ENCODE measurements around the gene AACS. TPM values are rescaled to one million over a fixed set of nuclear protein-coding genes. Genes with fewer than 3 reads are reported as not detected.

The AACS gene
- polyA plus RNA-seq, 3 donors = 4.7 to 7.9 (median 5.1) TPM

GRCh38 chr12:125114365-125115141 is 49.3 kb downstream of the AACS start:
- H3K9me3 Mint-ChIP-seq = peaks cover 0 to 6% (median 2%) of the 10 kb centered on the region in 7 donors
- H3K9me3 ChIP-seq (replicated peaks in 1 of 2; ENCODE audit: control insufficient read depth in 1 of 2, insufficient read depth in 1 of 2, low read length in 2 of 2) = no peaks in the 10 kb centered on the region
- H3K4me3 Mint-ChIP-seq = no peak overlapping the region
- peak overlapping the region in 1 of 7 donors; percentile 68 for H3K27ac Mint-ChIP-seq
- H3K4me2 ChIP-seq (replicated peaks; ENCODE audit: extremely low read depth, low read length, poor library complexity, severe bottlenecking) = no peak overlapping the region
- H2AFZ ChIP-seq (ENCODE audit: insufficient read depth, low read depth, low read length, poor library complexity, severe bottlenecking) = no peak overlapping the region
- no peak overlapping the region for H3K9ac ChIP-seq (ENCODE audit: insufficient read depth, low read length, poor library complexity, severe bottlenecking)
- intact Hi-C loops (cut with micrococcal nuclease) = no loop called here
- DNase-seq = no peak
- peaks cover 0 to 4% (median 0%) of the 10 kb centered on the region in 3 donors for H3K27me3 Mint-ChIP-seq (ENCODE audit: low read depth in 3 of 3)
- H3K36me3 Mint-ChIP-seq = peaks cover 36 to 51% of the 10 kb centered on the region in 2 donors
- no peak for TF ChIP-seq CTCF (IDR thresholded peaks at IDR 0.05)
- H3K4me3 ChIP-seq (replicated peaks in 1 of 3; ENCODE audit: low read depth in 2 of 3, low read length in 3 of 3) = no peak overlapping the region
- no peaks in the 10 kb centered on the region for H4K20me1 ChIP-seq (ENCODE audit: insufficient read depth, low read length)
- no peaks in the 10 kb centered on the region for H3K4me1 Mint-ChIP-seq
- H3K27ac ChIP-seq (ENCODE audit: low read depth in 1 of 2, low read length in 2 of 2) = no peak overlapping the region
- no peaks in the 10 kb centered on the region for H3K4me1 ChIP-seq (ENCODE audit: control insufficient read depth in 1 of 2, insufficient read depth in 2 of 2, low read length in 2 of 2)
- H3K79me2 ChIP-seq (ENCODE audit: insufficient read depth, low read length) = no peaks in the 10 kb centered on the region
- H3K27me3 ChIP-seq (ENCODE audit: control insufficient read depth in 2 of 2, insufficient read depth in 2 of 2, low read length in 2 of 2) = no peaks in the 10 kb centered on the region
- 98% methylated on average over 29 of the region's 40 CpGs for WGBS (ENCODE audit: insufficient coverage)
- H3K36me3 ChIP-seq (replicated peaks in 1 of 2; ENCODE audit: control insufficient read depth in 1 of 2, insufficient read depth in 2 of 2, low read length in 2 of 2) = peaks cover 2 to 23% of the 10 kb centered on the region in 2 donors

GRCh38 chr12:125120566-125120965 is 55.3 kb downstream of the AACS start:
- Histone ChIP-seq H3K4me3 (replicated peaks in 1 of 3; ENCODE audit: low read depth in 2 of 3, low read length in 3 of 3) (no peak overlapping the region), H3K9me3 (replicated peaks in 1 of 2; ENCODE audit: control insufficient read depth in 1 of 2, insufficient read depth in 1 of 2, low read length in 2 of 2) (no peaks in the 10 kb centered on the region), H3K27me3 (ENCODE audit: control insufficient read depth in 2 of 2, insufficient read depth in 2 of 2, low read length in 2 of 2) (no peaks in the 10 kb centered on the region), H3K4me2 (replicated peaks; ENCODE audit: extremely low read depth, low read length, poor library complexity, severe bottlenecking) (no peak overlapping the region), H3K4me1 (ENCODE audit: control insufficient read depth in 1 of 2, insufficient read depth in 2 of 2, low read length in 2 of 2) (no peaks in the 10 kb centered on the region), H3K36me3 (replicated peaks in 1 of 2; ENCODE audit: control insufficient read depth in 1 of 2, insufficient read depth in 2 of 2, low read length in 2 of 2) (peaks cover 0 to 25% of the 10 kb centered on the region in 2 donors), H3K79me2 (ENCODE audit: insufficient read depth, low read length) (no peaks in the 10 kb centered on the region), H2AFZ (ENCODE audit: insufficient read depth, low read depth, low read length, poor library complexity, severe bottlenecking) (no peak overlapping the region), H3K9ac (ENCODE audit: insufficient read depth, low read length, poor library complexity, severe bottlenecking) (no peak overlapping the region), H3K27ac (ENCODE audit: low read depth in 1 of 2, low read length in 2 of 2) (no peak overlapping the region), H4K20me1 (ENCODE audit: insufficient read depth, low read length) (no peaks in the 10 kb centered on the region)
- no peak for TF ChIP-seq CTCF (IDR thresholded peaks at IDR 0.05)
- intact Hi-C loops (cut with micrococcal nuclease) = no loop called here
- H3K27me3 Mint-ChIP-seq (ENCODE audit: low read depth in 3 of 3) = peaks cover 0 to 3% (median 0%) of the 10 kb centered on the region in 3 donors
- no peak overlapping the region for H3K27ac Mint-ChIP-seq
- H3K9me3 Mint-ChIP-seq = no peaks in the 10 kb centered on the region
- 100% methylated on average over 10 of the region's 12 CpGs for WGBS (ENCODE audit: insufficient coverage)
- H3K36me3 Mint-ChIP-seq = peaks cover 34 to 50% of the 10 kb centered on the region in 2 donors
- peaks cover 3% of the 10 kb centered on the region for H3K4me1 Mint-ChIP-seq
- no peak for DNase-seq
- H3K4me3 Mint-ChIP-seq = no peak overlapping the region
